ENCODE measurements around the gene NAGS.
"Not testable (repeated sequence)": the region's sequence is repeated elsewhere in the genome, so short reads cannot be mapped to it uniquely, and the experiment has no call there.

DNA sequence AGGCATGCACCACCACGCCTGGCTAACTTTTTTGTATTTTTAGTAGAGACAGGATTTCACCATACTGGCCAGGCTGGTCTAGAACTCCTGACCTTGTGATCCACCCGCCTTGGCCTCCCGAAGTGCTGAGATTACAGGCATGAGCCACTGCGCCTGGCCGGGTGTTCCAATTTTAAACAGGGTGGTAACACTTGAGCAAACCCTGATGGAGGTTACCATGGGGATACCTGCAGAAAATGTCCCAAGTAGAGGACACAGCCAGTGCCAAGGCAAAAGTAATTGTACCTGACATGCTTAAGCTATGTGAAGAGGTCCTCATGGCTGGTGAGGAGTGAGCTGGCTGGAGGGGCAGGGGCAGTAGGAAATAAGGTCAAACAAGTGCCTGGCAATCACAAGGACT, 7.2 kb upstream of the NAGS start:
- TF ChIP-seq, protein P1, sequence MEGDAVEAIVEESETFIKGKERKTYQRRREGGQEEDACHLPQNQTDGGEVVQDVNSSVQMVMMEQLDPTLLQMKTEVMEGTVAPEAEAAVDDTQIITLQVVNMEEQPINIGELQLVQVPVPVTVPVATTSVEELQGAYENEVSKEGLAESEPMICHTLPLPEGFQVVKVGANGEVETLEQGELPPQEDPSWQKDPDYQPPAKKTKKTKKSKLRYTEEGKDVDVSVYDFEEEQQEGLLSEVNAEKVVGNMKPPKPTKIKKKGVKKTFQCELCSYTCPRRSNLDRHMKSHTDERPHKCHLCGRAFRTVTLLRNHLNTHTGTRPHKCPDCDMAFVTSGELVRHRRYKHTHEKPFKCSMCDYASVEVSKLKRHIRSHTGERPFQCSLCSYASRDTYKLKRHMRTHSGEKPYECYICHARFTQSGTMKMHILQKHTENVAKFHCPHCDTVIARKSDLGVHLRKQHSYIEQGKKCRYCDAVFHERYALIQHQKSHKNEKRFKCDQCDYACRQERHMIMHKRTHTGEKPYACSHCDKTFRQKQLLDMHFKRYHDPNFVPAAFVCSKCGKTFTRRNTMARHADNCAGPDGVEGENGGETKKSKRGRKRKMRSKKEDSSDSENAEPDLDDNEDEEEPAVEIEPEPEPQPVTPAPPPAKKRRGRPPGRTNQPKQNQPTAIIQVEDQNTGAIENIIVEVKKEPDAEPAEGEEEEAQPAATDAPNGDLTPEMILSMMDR (conservative IDR thresholded peaks at IDR 0.05; ENCODE audit: low read depth in 2 of 2): not testable (repeated sequence)
- TF ChIP-seq POLR2AphosphoS5 (IDR thresholded peaks at IDR 0.05; ENCODE audit: low read depth); EZH2 (IDR thresholded peaks at IDR 0.05; ENCODE audit: low read depth, unreplicated experiment); EZH2phosphoT487 (IDR thresholded peaks at IDR 0.05; ENCODE audit: unreplicated experiment); JUNB (IDR thresholded peaks at IDR 0.05; ENCODE audit: unreplicated experiment); STAT1 (IDR thresholded peaks at IDR 0.05; ENCODE audit: unreplicated experiment); NANOG (IDR thresholded peaks at IDR 0.05; ENCODE audit: borderline replicate concordance): not testable (repeated sequence)
- TF ChIP-seq, protein P2, sequence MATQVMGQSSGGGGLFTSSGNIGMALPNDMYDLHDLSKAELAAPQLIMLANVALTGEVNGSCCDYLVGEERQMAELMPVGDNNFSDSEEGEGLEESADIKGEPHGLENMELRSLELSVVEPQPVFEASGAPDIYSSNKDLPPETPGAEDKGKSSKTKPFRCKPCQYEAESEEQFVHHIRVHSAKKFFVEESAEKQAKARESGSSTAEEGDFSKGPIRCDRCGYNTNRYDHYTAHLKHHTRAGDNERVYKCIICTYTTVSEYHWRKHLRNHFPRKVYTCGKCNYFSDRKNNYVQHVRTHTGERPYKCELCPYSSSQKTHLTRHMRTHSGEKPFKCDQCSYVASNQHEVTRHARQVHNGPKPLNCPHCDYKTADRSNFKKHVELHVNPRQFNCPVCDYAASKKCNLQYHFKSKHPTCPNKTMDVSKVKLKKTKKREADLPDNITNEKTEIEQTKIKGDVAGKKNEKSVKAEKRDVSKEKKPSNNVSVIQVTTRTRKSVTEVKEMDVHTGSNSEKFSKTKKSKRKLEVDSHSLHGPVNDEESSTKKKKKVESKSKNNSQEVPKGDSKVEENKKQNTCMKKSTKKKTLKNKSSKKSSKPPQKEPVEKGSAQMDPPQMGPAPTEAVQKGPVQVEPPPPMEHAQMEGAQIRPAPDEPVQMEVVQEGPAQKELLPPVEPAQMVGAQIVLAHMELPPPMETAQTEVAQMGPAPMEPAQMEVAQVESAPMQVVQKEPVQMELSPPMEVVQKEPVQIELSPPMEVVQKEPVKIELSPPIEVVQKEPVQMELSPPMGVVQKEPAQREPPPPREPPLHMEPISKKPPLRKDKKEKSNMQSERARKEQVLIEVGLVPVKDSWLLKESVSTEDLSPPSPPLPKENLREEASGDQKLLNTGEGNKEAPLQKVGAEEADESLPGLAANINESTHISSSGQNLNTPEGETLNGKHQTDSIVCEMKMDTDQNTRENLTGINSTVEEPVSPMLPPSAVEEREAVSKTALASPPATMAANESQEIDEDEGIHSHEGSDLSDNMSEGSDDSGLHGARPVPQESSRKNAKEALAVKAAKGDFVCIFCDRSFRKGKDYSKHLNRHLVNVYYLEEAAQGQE (IDR thresholded peaks at IDR 0.05; ENCODE audit: unreplicated experiment): not testable (repeated sequence)
- TF ChIP-seq, protein P3, sequence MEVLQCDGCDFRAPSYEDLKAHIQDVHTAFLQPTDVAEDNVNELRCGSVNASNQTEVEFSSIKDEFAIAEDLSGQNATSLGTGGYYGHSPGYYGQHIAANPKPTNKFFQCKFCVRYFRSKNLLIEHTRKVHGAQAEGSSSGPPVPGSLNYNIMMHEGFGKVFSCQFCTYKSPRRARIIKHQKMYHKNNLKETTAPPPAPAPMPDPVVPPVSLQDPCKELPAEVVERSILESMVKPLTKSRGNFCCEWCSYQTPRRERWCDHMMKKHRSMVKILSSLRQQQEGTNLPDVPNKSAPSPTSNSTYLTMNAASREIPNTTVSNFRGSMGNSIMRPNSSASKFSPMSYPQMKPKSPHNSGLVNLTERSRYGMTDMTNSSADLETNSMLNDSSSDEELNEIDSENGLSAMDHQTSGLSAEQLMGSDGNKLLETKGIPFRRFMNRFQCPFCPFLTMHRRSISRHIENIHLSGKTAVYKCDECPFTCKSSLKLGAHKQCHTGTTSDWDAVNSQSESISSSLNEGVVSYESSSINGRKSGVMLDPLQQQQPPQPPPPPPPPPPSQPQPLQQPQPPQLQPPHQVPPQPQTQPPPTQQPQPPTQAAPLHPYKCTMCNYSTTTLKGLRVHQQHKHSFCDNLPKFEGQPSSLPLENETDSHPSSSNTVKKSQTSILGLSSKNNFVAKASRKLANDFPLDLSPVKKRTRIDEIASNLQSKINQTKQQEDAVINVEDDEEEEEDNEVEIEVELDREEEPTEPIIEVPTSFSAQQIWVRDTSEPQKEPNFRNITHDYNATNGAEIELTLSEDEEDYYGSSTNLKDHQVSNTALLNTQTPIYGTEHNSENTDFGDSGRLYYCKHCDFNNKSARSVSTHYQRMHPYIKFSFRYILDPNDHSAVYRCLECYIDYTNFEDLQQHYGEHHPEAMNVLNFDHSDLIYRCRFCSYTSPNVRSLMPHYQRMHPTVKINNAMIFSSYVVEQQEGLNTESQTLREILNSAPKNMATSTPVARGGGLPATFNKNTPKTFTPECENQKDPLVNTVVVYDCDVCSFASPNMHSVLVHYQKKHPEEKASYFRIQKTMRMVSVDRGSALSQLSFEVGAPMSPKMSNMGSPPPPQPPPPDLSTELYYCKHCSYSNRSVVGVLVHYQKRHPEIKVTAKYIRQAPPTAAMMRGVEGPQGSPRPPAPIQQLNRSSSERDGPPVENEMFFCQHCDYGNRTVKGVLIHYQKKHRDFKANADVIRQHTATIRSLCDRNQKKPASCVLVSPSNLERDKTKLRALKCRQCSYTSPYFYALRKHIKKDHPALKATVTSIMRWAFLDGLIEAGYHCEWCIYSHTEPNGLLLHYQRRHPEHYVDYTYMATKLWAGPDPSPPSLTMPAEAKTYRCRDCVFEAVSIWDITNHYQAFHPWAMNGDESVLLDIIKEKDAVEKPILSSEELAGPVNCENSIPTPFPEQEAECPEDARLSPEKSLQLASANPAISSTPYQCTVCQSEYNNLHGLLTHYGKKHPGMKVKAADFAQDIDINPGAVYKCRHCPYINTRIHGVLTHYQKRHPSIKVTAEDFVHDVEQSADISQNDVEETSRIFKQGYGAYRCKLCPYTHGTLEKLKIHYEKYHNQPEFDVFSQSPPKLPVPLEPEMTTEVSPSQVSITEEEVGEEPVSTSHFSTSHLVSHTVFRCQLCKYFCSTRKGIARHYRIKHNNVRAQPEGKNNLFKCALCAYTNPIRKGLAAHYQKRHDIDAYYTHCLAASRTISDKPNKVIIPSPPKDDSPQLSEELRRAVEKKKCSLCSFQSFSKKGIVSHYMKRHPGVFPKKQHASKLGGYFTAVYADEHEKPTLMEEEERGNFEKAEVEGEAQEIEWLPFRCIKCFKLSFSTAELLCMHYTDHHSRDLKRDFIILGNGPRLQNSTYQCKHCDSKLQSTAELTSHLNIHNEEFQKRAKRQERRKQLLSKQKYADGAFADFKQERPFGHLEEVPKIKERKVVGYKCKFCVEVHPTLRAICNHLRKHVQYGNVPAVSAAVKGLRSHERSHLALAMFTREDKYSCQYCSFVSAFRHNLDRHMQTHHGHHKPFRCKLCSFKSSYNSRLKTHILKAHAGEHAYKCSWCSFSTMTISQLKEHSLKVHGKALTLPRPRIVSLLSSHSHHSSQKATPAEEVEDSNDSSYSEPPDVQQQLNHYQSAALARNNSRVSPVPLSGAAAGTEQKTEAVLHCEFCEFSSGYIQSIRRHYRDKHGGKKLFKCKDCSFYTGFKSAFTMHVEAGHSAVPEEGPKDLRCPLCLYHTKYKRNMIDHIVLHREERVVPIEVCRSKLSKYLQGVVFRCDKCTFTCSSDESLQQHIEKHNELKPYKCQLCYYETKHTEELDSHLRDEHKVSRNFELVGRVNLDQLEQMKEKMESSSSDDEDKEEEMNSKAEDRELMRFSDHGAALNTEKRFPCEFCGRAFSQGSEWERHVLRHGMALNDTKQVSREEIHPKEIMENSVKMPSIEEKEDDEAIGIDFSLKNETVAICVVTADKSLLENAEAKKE (CRISPR knock-in tag; IDR thresholded peaks at IDR 0.05): not testable (repeated sequence)
- TF ChIP-seq, protein P4, sequence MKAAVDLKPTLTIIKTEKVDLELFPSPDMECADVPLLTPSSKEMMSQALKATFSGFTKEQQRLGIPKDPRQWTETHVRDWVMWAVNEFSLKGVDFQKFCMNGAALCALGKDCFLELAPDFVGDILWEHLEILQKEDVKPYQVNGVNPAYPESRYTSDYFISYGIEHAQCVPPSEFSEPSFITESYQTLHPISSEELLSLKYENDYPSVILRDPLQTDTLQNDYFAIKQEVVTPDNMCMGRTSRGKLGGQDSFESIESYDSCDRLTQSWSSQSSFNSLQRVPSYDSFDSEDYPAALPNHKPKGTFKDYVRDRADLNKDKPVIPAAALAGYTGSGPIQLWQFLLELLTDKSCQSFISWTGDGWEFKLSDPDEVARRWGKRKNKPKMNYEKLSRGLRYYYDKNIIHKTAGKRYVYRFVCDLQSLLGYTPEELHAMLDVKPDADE (IDR thresholded peaks at IDR 0.05): not testable (repeated sequence)
